HG02840 (cell line): Measurements from ENCODE around the gene BRSK2.
"Not testable (repeated sequence)": the region's sequence is repeated elsewhere in the genome, so short reads cannot be mapped to it uniquely, and the experiment has no call there.

Experiments used
- ATAC-seq: cut with Tn5 transposase; IDR thresholded peaks from one replicate; pipeline ENCODE4 v1.9.1; 2021; ENCODE audit warnings: mild to moderate bottlenecking, moderate library complexity, moderate number of reproducible peaks; ENCODE audit not compliant: unreplicated experiment, low FRiP score

Gene BRSK2

DNA sequence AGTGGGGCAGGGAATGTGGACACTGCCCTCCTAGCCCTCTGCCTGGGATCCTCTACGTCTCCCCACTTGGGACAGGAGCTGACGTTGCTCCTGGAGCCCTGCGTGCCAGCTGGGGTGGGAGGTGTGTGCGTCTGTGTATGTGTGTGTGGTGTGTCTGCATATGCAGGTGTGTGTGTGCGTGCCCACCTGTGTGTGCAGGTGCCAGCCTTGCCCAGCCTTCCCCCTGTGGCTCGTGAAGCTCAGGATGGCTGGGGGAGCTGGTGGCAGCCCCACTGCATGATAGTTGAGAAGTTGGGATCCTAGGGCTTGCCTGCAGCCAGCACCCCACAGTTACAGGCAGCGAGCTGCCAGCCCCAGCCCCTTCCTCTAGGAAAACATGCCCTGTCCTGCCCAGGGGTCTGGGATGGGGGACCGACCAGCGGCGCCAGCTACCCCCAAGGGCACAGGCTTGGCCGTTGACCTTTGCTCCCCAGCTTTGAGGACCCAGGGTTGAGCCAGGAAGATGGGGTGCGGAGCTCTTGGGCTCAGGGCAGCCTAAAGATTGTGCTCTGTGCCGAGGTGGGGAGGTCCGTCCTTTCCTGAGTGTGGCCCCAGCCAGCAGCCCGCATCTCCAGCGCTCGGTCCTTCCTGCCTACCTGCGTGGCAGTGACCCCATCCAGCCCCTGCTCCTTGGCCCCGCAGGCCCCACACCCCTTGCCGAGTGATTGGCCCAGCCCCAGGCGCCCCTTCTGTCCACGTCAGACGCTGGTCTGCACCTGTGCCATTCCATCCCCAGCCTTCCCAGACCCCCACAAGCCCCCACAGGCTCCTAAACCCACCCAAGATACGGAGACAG lies 15.7 kb downstream of the BRSK2 start:
- ATAC-seq: no peak

GRCh38 chr11:1406571-1407485 lies 17.1 kb downstream of the BRSK2 start:
- ATAC-seq: no peak

DNA sequence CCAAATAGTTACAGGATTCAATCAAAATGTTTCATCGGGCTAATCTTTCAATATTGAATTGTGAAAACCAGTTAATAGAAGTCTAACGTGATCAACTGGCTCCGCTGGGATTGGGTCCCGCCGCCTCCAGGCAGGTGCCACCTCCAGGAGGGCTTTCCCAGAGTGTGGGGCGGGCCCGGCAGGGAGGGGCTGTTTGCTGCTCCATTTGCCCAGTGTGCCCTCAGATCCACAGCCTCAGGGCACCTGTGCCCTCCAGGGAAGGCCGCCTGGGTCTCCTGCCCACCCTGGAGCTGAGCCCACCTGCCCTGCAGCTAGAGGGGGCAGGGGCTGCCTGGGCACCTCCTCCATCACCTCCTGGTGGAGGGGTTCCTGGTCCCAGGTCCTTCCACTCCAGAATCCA lies 17.9 kb downstream of the BRSK2 start:
- ATAC-seq: no peak

GRCh38 chr11:1408346-1408745 lies 18.6 kb downstream of the BRSK2 start:
- ATAC-seq: no peak

- ATAC-seq: no peak
These were observed 19.5 kb downstream of the BRSK2 start for GRCh38 chr11:1409108-1409851.

- ATAC-seq: not testable (repeated sequence)
These were observed 20.1 kb downstream of the BRSK2 start for GRCh38 chr11:1409852-1410125.

DNA sequence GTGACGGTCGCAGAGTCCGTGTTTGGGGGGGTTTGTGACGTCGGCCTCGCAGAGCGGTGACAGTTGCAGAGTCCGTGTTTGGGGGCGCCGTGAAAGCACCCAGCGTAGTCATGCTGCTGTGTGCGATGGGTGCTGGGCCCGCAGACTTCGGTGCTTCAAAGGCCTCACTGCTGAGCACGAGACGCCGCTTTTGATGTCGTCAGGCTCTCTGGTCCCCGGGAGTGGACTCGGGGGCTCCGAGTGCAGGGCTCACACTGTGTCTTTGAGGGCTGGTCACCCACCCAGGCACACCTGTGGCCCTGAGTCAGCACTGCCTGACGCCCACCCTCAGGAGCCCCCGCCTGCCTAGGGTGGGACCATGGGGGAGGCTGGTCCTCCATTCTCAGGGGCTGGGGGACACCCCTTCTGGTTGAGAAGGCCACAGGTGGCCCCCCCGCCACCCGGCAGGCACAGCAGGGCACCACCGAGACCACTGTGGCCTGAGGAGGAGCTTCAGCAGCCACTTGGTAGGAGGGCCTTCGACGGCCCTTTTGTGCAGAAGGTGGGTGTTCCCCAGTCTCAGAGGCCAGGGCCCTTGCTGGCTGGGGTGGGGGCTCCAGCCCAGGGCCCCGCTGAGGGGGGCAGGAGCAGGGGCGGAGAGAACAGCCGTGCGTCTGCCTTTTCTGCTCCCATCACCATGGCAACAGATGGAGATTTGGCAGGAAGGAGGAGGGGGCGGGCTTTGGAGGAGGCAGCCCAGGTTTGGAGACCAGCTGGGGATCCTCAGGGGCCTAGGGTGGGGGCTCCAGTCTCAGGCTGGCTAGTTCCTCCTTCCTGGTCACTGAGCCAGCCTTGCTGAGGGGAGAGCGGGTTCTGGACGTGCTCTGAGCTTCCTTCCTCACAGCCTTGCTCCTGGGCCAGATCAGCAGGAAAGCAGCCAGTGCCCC lies 20.9 kb downstream of the BRSK2 start:
- no peak for ATAC-seq

GRCh38 chr11:1411301-1411700 lies 21.6 kb downstream of the BRSK2 start:
- ATAC-seq: no peak

- not testable (repeated sequence) for ATAC-seq
These were observed 22.0 kb downstream of the BRSK2 start for GRCh38 chr11:1411739-1412138.

DNA sequence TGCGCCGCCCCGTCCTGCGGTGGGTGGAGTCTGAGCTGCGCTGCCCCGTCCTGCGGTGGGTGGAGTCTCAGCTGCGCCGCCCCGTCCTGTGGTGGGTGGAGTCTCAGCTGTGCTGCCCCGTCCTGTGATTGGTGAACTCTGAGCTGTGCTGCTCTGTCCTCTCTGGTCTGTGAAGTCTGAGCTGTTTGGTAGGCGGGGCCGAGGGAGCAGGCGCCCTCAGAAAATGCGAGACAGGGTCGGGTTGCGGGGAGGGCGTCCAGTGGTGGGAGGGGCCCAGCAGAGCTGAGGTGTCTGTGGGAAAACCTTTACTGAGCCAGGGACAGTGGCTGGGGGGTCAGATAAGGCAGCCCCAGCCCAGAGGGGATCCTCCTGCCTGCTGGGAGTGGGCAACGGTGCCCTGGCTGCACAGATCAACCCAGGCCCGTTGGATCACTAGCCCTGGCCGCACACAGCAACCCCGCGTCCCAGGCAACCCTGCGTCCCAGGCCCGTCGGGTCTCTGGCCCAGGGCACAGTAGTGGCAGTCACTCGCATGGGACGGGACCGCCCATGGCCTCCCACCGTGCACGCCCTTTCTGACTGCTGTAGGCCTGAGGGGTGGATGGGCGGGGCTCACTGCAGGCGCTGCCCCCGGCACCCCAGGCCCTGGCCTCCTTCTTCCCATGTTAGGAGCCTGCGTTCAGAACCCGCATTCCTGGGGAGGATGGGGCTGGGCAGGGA lies 22.8 kb downstream of the BRSK2 start:
- ATAC-seq: no peak

- ATAC-seq: no peak
These were observed 24.9 kb downstream of the BRSK2 start for GRCh38 chr11:1414650-1415049.

DNA sequence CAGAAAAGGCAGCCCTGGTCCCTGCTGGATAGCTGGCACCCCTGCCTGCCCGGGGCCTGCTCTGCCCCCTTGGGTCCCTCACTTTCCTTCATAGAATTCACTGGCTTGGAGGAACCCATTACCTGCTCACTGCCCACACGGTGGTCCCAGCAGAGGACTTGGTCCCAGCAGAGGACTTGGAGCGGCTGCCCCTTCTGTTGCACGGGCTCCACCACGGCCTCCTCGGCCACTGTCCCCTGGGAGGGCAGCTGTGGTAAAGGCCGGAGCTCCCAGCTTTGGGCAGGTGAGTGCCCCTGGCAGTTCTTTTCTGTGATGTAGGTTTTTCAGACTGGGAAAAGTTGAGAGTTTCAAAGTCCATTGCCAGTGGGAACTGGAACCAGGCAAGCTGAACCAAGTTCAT lies 25.9 kb downstream of the BRSK2 start:
- no peak for ATAC-seq

DNA sequence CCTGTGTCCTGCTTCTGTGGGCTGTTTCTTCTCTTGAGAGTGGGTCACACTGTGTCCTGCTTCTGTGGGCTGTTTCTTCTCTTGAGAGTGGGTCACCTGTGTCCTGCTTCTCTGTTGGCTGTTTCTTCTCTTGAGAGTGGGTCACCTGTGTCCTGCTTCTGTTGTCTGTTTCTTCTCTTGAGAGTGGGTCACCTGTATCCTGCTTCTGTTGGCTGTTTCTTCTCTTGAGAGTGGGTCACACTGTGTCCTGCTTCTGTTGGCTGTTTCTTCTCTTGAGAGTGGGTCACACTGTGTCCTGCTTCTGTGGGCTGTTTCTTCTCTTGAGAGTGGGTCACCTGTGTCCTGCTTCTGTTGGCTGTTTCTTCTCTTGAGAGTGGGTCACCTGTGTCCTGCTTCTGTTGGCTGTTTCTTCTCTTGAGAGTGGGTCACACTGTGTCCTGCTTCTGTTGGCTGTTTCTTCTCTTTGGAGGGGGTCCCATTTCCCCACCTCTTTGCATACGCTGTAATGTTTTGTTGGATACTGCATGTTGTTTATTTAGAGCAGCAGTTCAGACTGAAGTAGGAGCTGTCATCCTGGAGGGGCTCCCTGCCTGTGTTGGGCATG lies 28.6 kb downstream of the BRSK2 start:
- ATAC-seq: not testable (repeated sequence)

- ATAC-seq: no peak
These were observed 30.1 kb downstream of the BRSK2 start for GRCh38 chr11:1419811-1420210.

DNA sequence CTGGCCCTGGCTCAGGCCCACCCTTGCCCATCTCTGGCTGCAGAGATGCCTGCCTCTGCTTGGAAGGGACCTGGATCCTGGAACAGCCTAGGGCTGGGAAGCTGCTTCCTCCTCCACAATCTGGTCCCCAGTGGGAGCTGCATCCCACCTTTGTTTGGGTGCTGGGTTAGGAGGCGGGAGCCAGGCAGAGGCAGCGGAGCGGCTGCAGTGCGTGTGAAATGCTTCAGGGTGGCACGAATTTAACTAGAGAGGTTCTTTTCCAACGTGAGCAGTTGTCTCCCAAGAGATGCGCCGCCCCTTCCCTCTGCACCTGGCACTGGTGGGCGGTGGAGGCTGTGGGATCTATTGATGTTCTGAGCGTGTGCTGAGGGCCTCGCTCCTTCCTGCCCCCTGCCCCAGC lies 31.6 kb downstream of the BRSK2 start:
- ATAC-seq: no peak

- no peak for ATAC-seq
These were observed 32.7 kb downstream of the BRSK2 start for GRCh38 chr11:1422481-1422880.

DNA sequence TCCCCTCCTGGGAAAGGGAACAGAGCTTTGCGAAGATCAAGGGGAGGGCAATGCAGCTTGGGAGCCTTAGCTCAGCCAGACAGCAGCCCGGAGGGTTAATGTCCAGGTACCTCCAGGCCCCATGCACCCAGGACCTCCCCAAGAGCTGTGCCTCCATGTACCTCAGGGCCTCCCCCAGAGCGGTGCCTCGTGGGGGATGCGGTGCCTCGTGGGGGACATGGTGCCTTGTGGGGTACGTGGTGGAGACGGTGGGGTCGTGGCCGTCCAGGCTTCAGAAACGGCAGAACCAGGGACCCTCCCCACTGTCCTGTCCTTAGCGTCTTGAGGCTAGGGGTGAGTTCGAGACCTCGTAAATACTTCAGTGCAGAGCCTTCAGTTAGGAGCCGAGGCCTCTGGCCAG lies 33.2 kb downstream of the BRSK2 start:
- no peak for ATAC-seq

DNA sequence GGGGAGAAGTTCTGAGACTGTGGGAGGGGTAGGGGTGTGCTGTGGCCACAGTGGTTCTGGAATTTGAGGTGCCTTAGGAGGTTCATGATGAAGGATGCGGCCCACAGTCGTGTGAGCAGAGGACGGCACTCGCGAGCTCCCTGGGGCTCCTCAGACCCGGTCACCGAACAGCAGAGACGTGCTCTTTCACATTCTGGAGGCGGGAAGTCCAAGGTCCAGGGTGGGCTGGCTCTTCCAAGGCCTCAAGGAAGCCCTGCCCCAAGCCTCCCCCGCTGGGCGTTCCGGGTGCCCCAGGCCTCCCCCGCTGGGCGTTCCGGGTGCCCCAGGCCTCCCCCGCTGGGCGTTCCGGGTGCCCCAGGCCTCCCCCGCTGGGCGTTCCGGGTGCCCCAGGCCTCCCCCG lies 33.7 kb downstream of the BRSK2 start:
- ATAC-seq: not testable (repeated sequence)

DNA sequence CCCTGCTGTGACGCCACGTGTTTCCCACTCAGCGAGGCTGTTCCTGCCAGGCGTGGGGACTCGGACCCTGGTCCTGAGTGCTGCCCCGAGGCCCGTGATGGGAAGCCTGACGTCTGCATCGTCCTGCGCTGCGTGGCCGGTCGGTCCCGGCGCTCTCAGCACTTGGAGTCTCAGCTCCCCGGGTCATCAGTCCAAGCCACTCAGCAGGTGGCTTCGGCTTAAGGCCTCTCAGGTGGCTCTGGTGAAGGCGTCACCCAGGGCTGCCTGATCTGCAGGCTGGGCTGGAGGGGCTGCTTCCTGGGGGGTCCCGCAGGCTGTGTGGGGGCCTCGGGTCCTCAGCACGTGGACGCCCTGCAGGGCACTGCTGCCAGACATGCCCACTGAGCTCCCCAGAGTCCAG lies 35.3 kb downstream of the BRSK2 start:
- ATAC-seq: no peak
